Lower lobe of right lung (tissue), 2 donors: ENCODE measurements around the gene TMA16. TPM values are rescaled to one million over a fixed set of nuclear protein-coding genes. Genes with fewer than 3 reads are reported as not detected.
"Not testable (repeated sequence)": the region's sequence is repeated elsewhere in the genome, so short reads cannot be mapped to it uniquely, and the experiment has no call there.

Source experiments
- ATAC-seq, 2 donors: fragments of 200-7000 bp; cut with Tn5 transposase; one replicate each; pipeline ENCODE4 v1.9.1; 2020 to 2022; ENCODE audit warnings: mild to moderate bottlenecking in 2 of 2, moderate library complexity in 2 of 2
- DNase-seq: peaks from one replicate; pipeline ENCODE4 v3.0.0-alpha.2; 2020
- H3K27ac ChIP-seq: fragments of 200-600 bp; one replicate; pipeline ENCODE4 v1.8.0; 2022
- H3K27me3 ChIP-seq: fragments of 200-600 bp; one replicate; pipeline ENCODE4 v1.8.0; 2022; ENCODE audit warnings: low read depth
- H3K36me3 ChIP-seq: fragments of 200-600 bp; one replicate; pipeline ENCODE4 v1.8.0; 2022; ENCODE audit warnings: mild to moderate bottlenecking
- H3K4me1 ChIP-seq: fragments of 200-600 bp; one replicate; pipeline ENCODE4 v1.8.0; 2022
- H3K4me3 ChIP-seq: fragments of 200-600 bp; one replicate; pipeline ENCODE4 v1.8.0; 2022; ENCODE audit warnings: mild to moderate bottlenecking
- H3K9me3 ChIP-seq: fragments of 200-600 bp; one replicate; pipeline ENCODE4 v1.8.0; 2022
- CTCF ChIP-seq: fragments of 200-600 bp; IDR thresholded peaks from one replicate; pipeline ENCODE4 v1.8.0; 2022; ENCODE audit warnings: antibody characterized with exemption, mild to moderate bottlenecking
- intact Hi-C: fragments of 100-400 bp; cut with DNase I; formaldehyde crosslinking; loops from one replicate; pipeline ENCODE4 v1.11.0; 2022
- long read RNA-seq: library from polyadenylated mRNA; unstranded; transcript quantifications from one replicate; pipeline ENCODE4 v2.0.0, GENCODE V29; 2021
- total RNA-seq: library from RNA; stranded (reverse); fragmentation: NEBNext Ultra II Directional; extraction: Animal tissue kit (Norgen Biotek cat#: 25700); gene quantifications from one replicate; pipeline ENCODE4 v1.2.1, GENCODE V29; 2021
- donor health status: DM: no; HTN: yes; CAD: no; lungs with severe emphysema.

TMA16 gene
- total RNA-seq, result 19.7 TPM
- long read RNA-seq, transcript TMA16-201 (7 exons, 1,978 nt), result major isoform, 10 of 22 reads
- long read RNA-seq, partial matches to known transcripts, result 10 of 22 reads
- long read RNA-seq, other reads (novel, unspliced or antisense), result 2 of 22 reads

DNA sequence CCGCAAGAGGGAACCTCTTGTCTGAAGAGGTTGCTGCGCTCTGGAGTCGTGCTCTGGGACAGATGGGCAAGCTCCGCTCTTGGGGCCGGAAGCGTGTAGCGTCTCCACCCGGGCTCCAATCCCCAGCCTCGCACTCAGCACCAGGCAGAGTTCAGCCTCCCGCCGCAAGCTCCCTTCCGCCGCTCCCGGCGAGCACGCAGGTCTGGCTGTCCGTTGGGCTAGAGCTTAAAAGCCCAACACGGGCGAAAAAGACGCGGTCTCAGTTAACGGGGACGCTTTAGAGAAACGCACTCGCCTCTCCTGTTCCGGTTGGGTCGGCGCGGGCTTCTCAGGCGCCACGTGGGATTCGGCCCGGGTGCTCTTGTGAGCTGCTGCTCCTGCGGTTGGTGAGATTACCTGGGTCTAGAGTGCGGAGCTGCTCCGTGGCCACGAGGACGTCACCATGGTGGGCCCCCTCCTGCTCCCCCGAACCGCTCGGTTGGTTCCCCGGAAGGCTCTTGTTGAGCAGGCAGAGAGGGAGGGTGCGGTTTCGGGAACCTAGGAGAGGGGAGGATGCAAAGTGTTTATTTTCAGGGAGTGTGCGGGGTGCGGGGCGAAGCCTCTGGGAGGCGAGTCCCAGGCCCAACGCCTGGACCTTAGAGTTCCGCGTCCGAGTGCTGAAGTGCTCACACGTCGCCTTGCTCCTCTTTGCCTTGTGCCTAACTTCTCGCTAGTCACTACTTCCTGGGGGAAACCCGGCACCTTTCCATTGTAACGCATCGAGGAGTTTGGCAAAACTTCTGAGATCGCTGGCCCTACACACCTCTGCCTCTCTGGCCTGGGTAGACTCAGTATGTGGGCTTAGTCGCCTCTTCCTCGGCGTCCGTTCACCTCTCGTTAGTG is at the start of gene TMA16:
TSS of gene TMA16 (plus strand) at position 331 of the 882 bp plus-strand sequence. CDS start at position 443, 112 bp downstream.
- Histone ChIP-seq H3K27ac (peak within 1 kb of the TSS; percentile 90), H3K9me3 (no peaks in the 10 kb centered on the region), H3K4me3 (peak within 1 kb of the TSS; percentile 86), H3K4me1 (peaks cover 15% of the 10 kb centered on the region), H3K27me3 (no peaks in the 10 kb centered on the region), H3K36me3 (no peaks in the 10 kb centered on the region)
- DNase-seq (peak; percentile 88), ATAC-seq (peak; percentile 97 to 98)
- intact Hi-C loops, result no loop called here
- no peak for TF ChIP-seq CTCF

GRCh38 chr4:163447023-163447422 is 47.5 kb upstream of the TMA16 start:
- H3K4me1 ChIP-seq, H3K27ac ChIP-seq, DNase-seq, H3K36me3 ChIP-seq, intact Hi-C loops, H3K4me3 ChIP-seq, H3K27me3 ChIP-seq, H3K9me3 ChIP-seq, ATAC-seq: not testable (repeated sequence)

DNA sequence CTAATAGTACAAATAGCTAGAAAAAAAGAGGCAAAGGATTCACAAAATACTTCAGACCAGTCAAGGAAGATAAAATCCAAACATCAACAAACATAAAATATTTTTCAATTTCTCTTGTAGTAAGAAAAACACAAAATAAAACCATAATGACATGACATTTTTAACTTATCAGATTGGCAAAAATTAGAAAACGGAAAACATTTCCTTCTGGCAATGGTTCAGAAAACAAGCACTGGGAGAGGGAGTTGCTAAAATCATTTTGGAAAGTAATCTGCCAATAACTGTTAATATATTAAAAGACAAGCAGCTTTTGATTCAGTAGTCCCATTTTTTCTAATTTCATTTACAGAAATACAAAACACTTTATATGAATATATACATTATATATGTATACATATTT is 47.0 kb upstream of the TMA16 start:
- no peaks in the 10 kb centered on the region for H3K36me3 ChIP-seq
- ATAC-seq, result no peak
- no peaks in the 10 kb centered on the region for H3K9me3 ChIP-seq
- H3K4me3 ChIP-seq, result no peak overlapping the region
- no peaks in the 10 kb centered on the region for H3K4me1 ChIP-seq
- no peaks in the 10 kb centered on the region for H3K27me3 ChIP-seq
- intact Hi-C loops, result no loop called here
- no peak for DNase-seq
- H3K27ac ChIP-seq, result no peak overlapping the region
- no peak for TF ChIP-seq CTCF

DNA sequence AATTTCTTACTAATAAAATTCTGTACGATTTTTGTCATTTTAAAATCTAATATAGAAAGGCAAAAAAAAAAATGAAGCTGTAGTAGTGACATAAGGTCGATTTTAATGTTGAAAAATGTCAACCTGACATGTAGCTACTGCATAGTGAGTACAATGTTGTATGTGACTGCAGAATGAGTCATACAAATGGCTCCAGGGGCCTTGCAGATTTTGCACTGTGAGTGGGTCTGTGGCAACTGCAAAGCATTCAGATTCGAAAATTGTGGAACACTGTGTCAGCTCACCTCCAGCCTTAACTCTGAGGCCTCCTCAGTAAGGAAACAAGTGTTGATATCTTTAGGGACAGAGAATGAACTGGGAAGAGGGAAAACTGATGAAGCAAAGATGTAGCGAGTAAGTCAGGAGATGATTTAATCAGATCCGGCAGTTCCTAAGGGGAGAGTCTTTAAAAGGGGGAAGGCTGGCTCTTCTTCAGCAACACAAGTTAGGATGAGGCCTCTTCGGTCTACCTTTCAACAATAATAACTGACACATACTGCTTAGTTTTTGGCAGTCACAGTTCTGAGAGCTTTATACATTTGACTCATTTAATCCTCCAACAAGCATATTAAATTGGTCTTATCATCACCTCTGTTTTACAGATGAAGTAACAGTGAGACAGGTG is 45.8 kb upstream of the TMA16 start:
- Histone ChIP-seq H3K36me3 (no peaks in the 10 kb centered on the region), H3K4me1 (no peaks in the 10 kb centered on the region), H3K27me3 (no peaks in the 10 kb centered on the region), H3K27ac (no peak overlapping the region), H3K9me3 (no peaks in the 10 kb centered on the region), H3K4me3 (no peak overlapping the region)
- DNase-seq (no peak), ATAC-seq (no peak)
- no peak for TF ChIP-seq CTCF
- intact Hi-C loops, result no loop called here

DNA sequence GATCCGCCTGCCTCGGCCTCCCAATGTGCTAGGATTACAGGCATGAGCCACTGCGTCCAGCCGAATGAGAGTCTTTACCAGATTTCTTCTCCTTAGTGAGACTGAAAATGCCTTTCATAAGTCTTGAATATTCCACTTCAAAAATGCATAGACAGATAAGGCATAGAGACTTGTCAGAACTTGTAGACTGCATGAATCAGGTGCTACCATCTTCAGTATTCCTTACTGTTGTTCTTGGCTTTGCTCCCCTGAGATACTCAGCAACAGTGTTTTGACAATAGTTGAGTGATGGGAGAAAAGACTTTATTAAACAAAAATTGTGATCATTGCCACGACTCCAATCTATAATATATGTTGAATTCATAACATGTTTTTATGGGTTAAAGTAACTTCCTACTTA is 31.9 kb upstream of the TMA16 start:
- Histone ChIP-seq H3K27me3 (no peaks in the 10 kb centered on the region), H3K4me1 (no peaks in the 10 kb centered on the region), H3K9me3 (no peaks in the 10 kb centered on the region), H3K4me3 (no peak overlapping the region), H3K36me3 (no peaks in the 10 kb centered on the region), H3K27ac (no peak overlapping the region)
- TF ChIP-seq CTCF, result no peak
- ATAC-seq (no peak), DNase-seq (no peak)
- intact Hi-C loops, result no loop called here
